ENCODE results near the gene ZBTB49. TPM values are rescaled to one million over a fixed set of nuclear protein-coding genes. Genes with fewer than 3 reads are reported as not detected.
"Not testable (repeated sequence)": the region's sequence is repeated elsewhere in the genome, so short reads cannot be mapped to it uniquely, and the experiment has no call there.

The ZBTB49 gene
- total RNA-seq, result 1 to 10 TPM; 3.9 to 6.0 TPM

GRCh38 chr4:4289941-4290850 lies at the start of gene ZBTB49, which contains the start of gene LYAR:
TSS of gene ZBTB49 (plus strand) at chr4:4290251. CDS start at chr4:4299946, 9,695 bp downstream.
TSS of gene LYAR (minus strand) at chr4:4290154. CDS start at chr4:4283742, 6,412 bp downstream.
- peak within 1 kb of the TSS; percentile 94 to 95 for H3K27ac Mint-ChIP-seq
- peaks cover 5 to 26% of the 10 kb centered on the region in 2 donors for H3K36me3 Mint-ChIP-seq
- H3K9me3 Mint-ChIP-seq, result peaks cover 0 to 4% of the 10 kb centered on the region in 2 donors
- ATAC-seq (peak; percentile 94 to 95), DNase-seq (ENCODE audit: low spot score in 2 of 2) (peak; percentile 93 to 97)

GRCh38 chr4:4245172-4245571 lies 44.9 kb upstream of the ZBTB49 start:
- no peak for DNase-seq (ENCODE audit: low spot score in 2 of 2)
- no peaks in the 10 kb centered on the region for H3K9me3 Mint-ChIP-seq
- no peak for ATAC-seq
- H3K27ac Mint-ChIP-seq, result peak overlapping the region in 1 of 2 donors; percentile 49
- H3K36me3 Mint-ChIP-seq, result peaks cover 15 to 16% of the 10 kb centered on the region in 2 donors

- Mint-ChIP-seq H3K9me3 (no peaks in the 10 kb centered on the region), H3K36me3 (peaks cover 15 to 16% of the 10 kb centered on the region in 2 donors), H3K27ac (peak overlapping the region; percentile 91 to 97)
- peak in 1 of 2 donors; percentile 5 for ATAC-seq
- no peak for DNase-seq (ENCODE audit: low spot score in 2 of 2)
These were observed 42.4 kb upstream of the ZBTB49 start for GRCh38 chr4:4247696-4248028.

GRCh38 chr4:4248029-4248884 lies 41.8 kb upstream of the ZBTB49 start, which contains the start of gene TMEM128:
TSS of gene TMEM128 (minus strand) at chr4:4248223. CDS start at chr4:4248202, 21 bp downstream.
- H3K36me3 Mint-ChIP-seq, result peaks cover 15 to 16% of the 10 kb centered on the region in 2 donors
- no peaks in the 10 kb centered on the region for H3K9me3 Mint-ChIP-seq
- DNase-seq (ENCODE audit: low spot score in 2 of 2), result peak; percentile 85 to 90
- H3K27ac Mint-ChIP-seq, result peak within 1 kb of the TSS; percentile 97 to 98
- peak; percentile 98 to 99 for ATAC-seq

- Mint-ChIP-seq H3K9me3 (no peaks in the 10 kb centered on the region), H3K36me3 (peaks cover 15 to 16% of the 10 kb centered on the region in 2 donors), H3K27ac (peak overlapping the region; percentile 97 to 98)
- DNase-seq (ENCODE audit: low spot score in 2 of 2) (no peak), ATAC-seq (no peak)
These were observed 41.2 kb upstream of the ZBTB49 start for GRCh38 chr4:4248885-4249203.

GRCh38 chr4:4249342-4249741 lies 40.7 kb upstream of the ZBTB49 start:
- Mint-ChIP-seq H3K27ac (peak overlapping the region in 1 of 2 donors; percentile 97), H3K36me3 (peaks cover 15 to 16% of the 10 kb centered on the region in 2 donors)
- not testable (repeated sequence) for ATAC-seq; H3K9me3 Mint-ChIP-seq; DNase-seq (ENCODE audit: low spot score in 2 of 2)

GRCh38 chr4:4249866-4250265 lies 40.2 kb upstream of the ZBTB49 start:
- DNase-seq (ENCODE audit: low spot score in 2 of 2) (no peak), ATAC-seq (no peak)
- H3K36me3 Mint-ChIP-seq, result peaks cover 15 to 16% of the 10 kb centered on the region in 2 donors
- H3K27ac Mint-ChIP-seq, result no peak overlapping the region
- H3K9me3 Mint-ChIP-seq, result no peaks in the 10 kb centered on the region

GRCh38 chr4:4254199-4254598 lies 35.9 kb upstream of the ZBTB49 start:
- H3K27ac Mint-ChIP-seq, result no peak overlapping the region
- DNase-seq (ENCODE audit: low spot score in 2 of 2) (no peak), ATAC-seq (no peak)
- H3K9me3 Mint-ChIP-seq, result no peaks in the 10 kb centered on the region
- H3K36me3 Mint-ChIP-seq, result no peaks in the 10 kb centered on the region

- H3K9me3 Mint-ChIP-seq, result no peaks in the 10 kb centered on the region
These were observed 35.4 kb upstream of the ZBTB49 start for GRCh38 chr4:4254666-4255065.

GRCh38 chr4:4256799-4257198 lies 33.3 kb upstream of the ZBTB49 start:
- Mint-ChIP-seq H3K27ac (no peak overlapping the region), H3K9me3 (no peaks in the 10 kb centered on the region), H3K36me3 (no peaks in the 10 kb centered on the region)
- ATAC-seq (no peak), DNase-seq (ENCODE audit: low spot score in 2 of 2) (no peak)

More at GRCh38 chr4:4254666-4255065, 35.4 kb upstream of the ZBTB49 start:
- ATAC-seq (no peak), DNase-seq (ENCODE audit: low spot score in 2 of 2) (no peak)
- no peak overlapping the region for H3K27ac Mint-ChIP-seq
- no peaks in the 10 kb centered on the region for H3K36me3 Mint-ChIP-seq

GRCh38 chr4:4257705-4258104 lies 32.3 kb upstream of the ZBTB49 start:
- not testable (repeated sequence) for H3K9me3 Mint-ChIP-seq; H3K27ac Mint-ChIP-seq; ATAC-seq; H3K36me3 Mint-ChIP-seq; DNase-seq (ENCODE audit: low spot score in 2 of 2)

GRCh38 chr4:4259484-4260100 lies 30.5 kb upstream of the ZBTB49 start:
- Mint-ChIP-seq H3K9me3 (no peaks in the 10 kb centered on the region), H3K27ac (no peak overlapping the region), H3K36me3 (no peaks in the 10 kb centered on the region)
- DNase-seq (ENCODE audit: low spot score in 2 of 2) (no peak), ATAC-seq (no peak)

GRCh38 chr4:4260185-4260751 lies 29.8 kb upstream of the ZBTB49 start:
- Mint-ChIP-seq H3K27ac (no peak overlapping the region), H3K9me3 (no peaks in the 10 kb centered on the region), H3K36me3 (no peaks in the 10 kb centered on the region)
- DNase-seq (ENCODE audit: low spot score in 2 of 2) (no peak), ATAC-seq (peak; percentile 57 to 88)

- Mint-ChIP-seq H3K36me3 (peaks cover 0 to 8% of the 10 kb centered on the region in 2 donors), H3K9me3 (no peaks in the 10 kb centered on the region), H3K27ac (no peak overlapping the region)
- DNase-seq (ENCODE audit: low spot score in 2 of 2) (no peak), ATAC-seq (no peak)
These were observed 22.1 kb upstream of the ZBTB49 start for GRCh38 chr4:4267981-4268380.

GRCh38 chr4:4268776-4269175 lies 21.3 kb upstream of the ZBTB49 start:
- peak overlapping the region in 1 of 2 donors; percentile 6 for H3K27ac Mint-ChIP-seq
- DNase-seq (ENCODE audit: low spot score in 2 of 2) (no peak), ATAC-seq (no peak)
- H3K9me3 Mint-ChIP-seq, result no peaks in the 10 kb centered on the region
- peaks cover 0 to 8% of the 10 kb centered on the region in 2 donors for H3K36me3 Mint-ChIP-seq

- Mint-ChIP-seq H3K27ac (peak overlapping the region in 1 of 2 donors; percentile 41), H3K9me3 (no peaks in the 10 kb centered on the region), H3K36me3 (peaks cover 0 to 10% of the 10 kb centered on the region in 2 donors)
- ATAC-seq (no peak), DNase-seq (ENCODE audit: low spot score in 2 of 2) (no peak)
These were observed 20.7 kb upstream of the ZBTB49 start for GRCh38 chr4:4269331-4269731.

Measured in activated naive CD4-positive, alpha-beta T cell treated with anti-CD3 and anti-CD28 coated beads, Interleukin-2, amount 50 U/mL, for 72 hours (primary cell).